G401.6 (cell line): Measurements from ENCODE around the gene HSPB3.
"Not testable (repeated sequence)": the region's sequence is repeated elsewhere in the genome, so short reads cannot be mapped to it uniquely, and the experiment has no call there.

Experiments
- FAIRE-seq: peaks from 2 replicates; lab custom pipeline; 2012; peaks lifted over from hg19 to GRCh38; lab: Jason Lieb, UNC

The HSPB3 gene

DNA sequence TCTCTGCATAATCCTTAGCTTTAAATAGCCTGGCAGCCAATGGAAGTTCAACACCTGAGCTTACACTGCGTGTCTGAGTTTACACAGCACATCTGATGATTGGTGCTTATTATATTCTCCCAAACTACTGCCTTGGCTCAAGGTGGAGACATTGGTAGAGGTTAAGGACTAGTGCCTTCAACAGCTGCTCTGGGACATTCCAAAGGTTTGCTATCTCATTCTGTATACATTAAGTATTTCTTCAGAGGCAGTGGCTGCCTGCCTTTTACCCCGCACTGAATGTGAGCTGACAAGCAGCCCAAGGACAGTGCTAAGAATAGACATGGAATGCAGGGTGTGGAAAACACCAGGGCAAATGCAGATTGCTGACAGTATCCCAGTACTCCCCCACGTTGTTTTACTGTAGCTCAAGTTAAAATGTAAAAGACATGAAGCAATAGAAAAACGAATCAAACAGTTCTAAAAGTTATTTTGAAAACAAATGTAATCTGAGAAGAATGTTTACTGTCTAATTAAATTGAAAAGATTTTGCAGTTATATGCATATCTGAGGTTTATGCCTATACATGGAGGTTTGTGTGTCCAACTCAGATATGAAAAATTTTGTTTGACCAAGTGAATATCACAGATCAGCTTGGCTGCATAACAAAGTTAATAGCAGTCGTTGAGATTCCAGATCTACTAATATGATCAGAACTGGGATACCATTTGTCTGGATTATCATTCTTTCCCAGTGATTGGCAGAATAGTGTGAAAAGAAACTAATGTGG is 1.8 kb downstream of the HSPB3 start:
- FAIRE-seq: no peak

- FAIRE-seq: no peak
Measured at GRCh38 chr5:54458221-54458620, 2.7 kb downstream of the HSPB3 start.

GRCh38 chr5:54460181-54460919 is 4.9 kb downstream of the HSPB3 start:
- no peak for FAIRE-seq

- no peak for FAIRE-seq
Measured at GRCh38 chr5:54462281-54462680, 6.8 kb downstream of the HSPB3 start.

DNA sequence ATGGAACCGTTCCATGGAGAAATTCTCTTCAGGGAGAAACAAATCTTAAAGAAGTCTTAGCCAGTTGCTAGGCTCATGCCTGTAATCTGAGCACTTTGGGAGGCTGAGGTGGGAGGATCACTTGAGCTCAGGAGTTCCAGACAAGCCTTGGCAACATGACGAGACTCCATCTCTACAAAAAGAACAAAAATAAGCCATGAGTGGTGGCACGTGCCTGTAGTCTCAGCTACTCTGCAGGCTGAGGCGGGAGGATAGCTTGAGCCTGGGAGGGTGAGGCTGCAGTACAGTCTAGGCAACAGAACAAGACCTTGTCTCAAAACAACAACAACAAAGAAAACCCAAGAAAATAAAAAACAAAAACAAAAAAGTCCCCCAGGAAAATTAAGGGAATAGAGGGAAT is 8.2 kb downstream of the HSPB3 start:
- FAIRE-seq: no peak

DNA sequence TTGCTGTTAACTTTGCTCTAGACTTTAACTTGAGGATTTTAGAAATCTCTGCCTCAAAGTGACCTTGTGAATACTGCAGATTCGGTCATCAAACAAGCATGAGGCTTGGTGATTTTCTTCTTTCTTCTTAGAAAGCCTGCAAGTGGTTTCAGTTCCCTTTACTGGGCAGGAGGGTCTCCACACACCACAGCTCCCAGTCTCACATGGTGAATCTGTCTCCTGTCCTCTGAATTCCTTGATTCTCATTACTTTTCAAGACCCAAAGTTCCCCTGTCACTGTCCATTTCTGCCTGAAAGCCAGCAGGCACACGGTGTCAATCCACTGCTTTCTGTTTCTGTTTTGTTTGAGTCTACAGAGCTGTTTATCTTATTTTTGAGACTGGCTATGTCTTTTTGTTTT is 14.1 kb downstream of the HSPB3 start:
- FAIRE-seq: no peak

GRCh38 chr5:54470128-54470527 is 14.6 kb downstream of the HSPB3 start:
- no peak for FAIRE-seq

DNA sequence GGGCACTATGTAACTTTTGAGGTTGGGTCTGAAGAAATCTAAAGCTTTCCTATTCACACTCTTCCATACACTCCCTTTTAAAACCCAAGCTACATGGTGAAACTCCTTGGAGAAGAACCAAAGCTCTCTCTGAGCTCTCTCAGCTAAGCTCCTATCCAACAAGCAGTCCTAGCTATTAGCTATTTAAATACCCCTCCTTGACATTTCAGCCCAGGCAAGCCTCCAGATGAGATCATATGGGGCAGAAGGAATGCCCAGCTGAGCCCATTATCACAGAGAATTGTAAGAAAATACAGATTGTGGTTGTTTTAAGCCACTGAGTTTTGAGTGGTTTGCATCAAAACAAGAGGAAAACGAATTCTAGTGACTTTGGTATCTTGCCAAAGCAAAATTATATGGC is 15.2 kb downstream of the HSPB3 start:
- no peak for FAIRE-seq

DNA sequence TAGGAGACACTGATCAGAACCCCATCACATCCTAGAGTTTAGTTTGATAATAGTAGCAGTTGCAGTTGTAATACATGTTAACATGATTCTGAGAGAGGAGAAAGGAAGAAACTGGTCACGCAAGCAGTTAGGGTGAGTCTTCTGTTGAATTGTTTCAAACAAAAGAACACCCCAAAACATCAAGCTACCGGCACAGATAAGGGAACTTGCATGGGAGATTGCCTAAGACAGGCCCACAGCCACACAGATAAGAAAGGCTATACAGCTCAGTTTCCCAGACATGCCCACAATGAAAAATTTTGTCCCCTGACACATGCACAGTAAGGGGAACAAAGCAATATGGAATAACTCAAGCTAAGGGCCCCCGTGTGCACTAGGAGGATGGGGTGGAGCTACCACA is 15.9 kb downstream of the HSPB3 start:
- no peak for FAIRE-seq

GRCh38 chr5:54476682-54477081 is 21.2 kb downstream of the HSPB3 start:
- FAIRE-seq: no peak

- FAIRE-seq: no peak
Measured at GRCh38 chr5:54477941-54478478, 22.5 kb downstream of the HSPB3 start.

GRCh38 chr5:54480296-54480695 is 24.8 kb downstream of the HSPB3 start:
- FAIRE-seq: no peak

DNA sequence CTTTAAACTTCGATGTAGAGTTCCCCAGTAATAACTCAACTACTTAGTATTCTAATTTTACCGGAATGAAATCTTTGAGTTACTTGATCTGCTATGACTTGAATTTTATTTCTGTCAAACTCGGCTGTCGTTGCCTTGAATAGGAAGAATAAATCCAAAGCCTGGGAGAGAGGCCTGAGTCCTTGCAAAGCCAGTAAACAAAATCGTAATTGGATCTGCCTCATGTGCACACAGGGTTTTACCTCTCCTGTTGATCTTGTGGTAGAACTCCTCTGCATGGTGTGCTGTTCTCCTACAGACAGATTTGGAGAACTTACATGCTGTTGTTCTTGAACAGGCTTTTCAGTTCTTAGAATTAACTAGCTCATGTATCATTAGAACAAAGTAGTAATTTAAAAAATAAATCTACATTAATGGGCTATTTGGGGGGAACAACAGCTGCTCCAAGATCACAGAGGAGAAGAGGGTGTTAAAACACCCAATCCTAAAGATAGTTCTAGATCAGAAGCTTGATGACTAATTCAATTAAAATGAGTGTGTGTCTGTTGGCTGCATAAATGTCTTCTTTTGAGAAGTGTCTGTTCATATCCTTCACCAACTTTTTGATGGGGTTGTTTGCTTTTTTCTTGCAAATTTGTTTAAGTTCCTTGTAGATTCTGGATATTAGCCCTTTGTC is 28.9 kb downstream of the HSPB3 start:
- no peak for FAIRE-seq

DNA sequence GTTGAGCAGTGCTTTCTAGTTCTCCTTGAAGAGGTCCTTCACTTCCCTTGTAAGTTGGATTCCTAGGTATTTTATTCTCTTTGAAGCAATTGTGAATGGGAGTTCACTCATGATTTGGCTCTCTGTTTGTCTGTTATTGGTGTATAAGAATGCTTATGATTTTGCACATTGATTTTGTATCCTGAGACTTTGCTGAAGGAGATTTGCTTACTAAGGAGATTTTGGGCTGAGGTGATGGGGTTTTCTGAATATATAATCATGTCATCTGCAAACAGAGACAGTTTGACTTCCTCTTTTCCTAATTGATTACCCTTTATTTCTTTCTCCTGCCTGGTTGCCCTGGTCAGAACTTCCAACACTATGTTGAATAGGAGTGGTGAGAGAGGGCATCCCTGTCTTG is 30.2 kb downstream of the HSPB3 start:
- FAIRE-seq: not testable (repeated sequence)

- not testable (repeated sequence) for FAIRE-seq
Measured at GRCh38 chr5:54489648-54489979, 34.1 kb downstream of the HSPB3 start.

DNA sequence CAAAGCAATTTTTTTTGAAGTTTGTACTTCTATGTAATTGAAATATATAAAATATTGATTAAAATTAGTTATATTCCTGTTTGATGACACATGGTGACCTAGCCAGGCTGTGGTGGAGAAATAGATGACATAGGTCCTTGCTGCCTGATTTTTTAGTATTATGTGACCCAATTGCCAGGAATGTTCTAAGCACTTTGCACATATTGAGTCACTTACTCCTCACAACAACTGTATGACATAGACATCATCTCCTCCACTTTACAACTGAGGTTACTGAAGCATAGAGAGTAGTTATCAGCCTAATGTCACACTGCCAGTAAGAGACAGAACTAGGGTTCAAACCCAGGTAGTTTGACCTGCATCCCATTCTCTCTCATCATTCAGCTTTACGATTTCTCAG is 35.8 kb downstream of the HSPB3 start:
- FAIRE-seq: no peak

DNA sequence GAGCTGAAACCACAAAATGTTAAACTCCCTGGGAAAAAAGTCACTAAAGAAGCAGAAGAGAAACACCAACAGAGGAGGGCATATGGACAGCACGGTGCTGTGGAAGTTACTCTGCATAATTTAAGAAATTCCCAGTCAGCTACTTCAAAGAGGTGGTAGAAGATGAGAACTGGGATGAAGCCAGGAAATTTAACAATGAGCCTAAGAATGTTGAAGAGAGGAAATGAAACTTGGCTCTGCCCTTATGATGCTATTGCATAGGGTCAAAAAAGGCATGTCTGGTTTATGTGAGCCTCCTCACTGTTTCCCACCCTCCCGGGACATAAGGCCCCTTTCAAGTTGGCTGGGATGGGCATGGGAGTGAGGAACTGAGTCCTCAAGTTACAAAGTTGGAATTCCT is 36.7 kb downstream of the HSPB3 start:
- no peak for FAIRE-seq

DNA sequence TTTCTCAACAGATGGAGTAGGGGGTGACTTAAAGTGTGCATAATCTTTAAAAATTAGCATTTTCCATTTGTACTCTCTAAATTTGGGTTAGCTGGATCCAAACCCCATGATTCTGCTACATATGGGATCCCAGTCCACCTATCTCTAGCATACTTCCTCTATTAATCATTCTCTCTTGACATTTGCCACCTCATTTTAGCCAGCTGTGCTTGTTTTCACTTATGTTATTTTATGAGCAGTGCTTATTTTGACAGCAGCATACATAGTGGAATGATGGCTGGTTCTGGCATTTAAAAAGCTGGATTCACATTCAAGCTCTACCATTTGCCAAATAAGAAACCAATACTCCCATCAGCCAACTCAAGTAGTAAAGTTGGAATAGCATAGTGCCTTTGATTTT is 39.5 kb downstream of the HSPB3 start:
- no peak for FAIRE-seq
